ENCODE results near the gene MCC. TPM values are rescaled to one million over a fixed set of nuclear protein-coding genes. Genes with fewer than 3 reads are reported as not detected.

The MCC gene
- total RNA-seq, 1 donor from 2014 or later = 18.9 TPM

Other genes starting within 250 kb of the MCC start
- gene TSSK1B, start 53.5 kb downstream of the MCC start, total RNA-seq = 0.27 and 0.29 TPM in 2 replicates
- 37.3 and 41.2 TPM in 2 replicates for gene YTHDC2, start 25.2 kb upstream of the MCC start, total RNA-seq

Data from progenitor cell of endocrine pancreas (in vitro differentiated cells).